ENCODE data around the gene LGI4.
"Not testable (repeated sequence)": the region's sequence is repeated elsewhere in the genome, so short reads cannot be mapped to it uniquely, and the experiment has no call there.

LGI4 gene

GRCh38 chr19:35105411-35106290, 29.2 kb downstream of the LGI4 start:
- DNase-seq = no peak

- DNase-seq = no peak
Observed at GRCh38 chr19:35105047-35105410, 29.8 kb downstream of the LGI4 start.

GRCh38 chr19:35104361-35104760, 30.5 kb downstream of the LGI4 start:
- no peak for DNase-seq

- DNase-seq = not testable (repeated sequence)
Observed at GRCh38 chr19:35103614-35104013, 31.2 kb downstream of the LGI4 start.

- not testable (repeated sequence) for DNase-seq
Observed at GRCh38 chr19:35101949-35102348, 32.9 kb downstream of the LGI4 start.

GRCh38 chr19:35100588-35101533, 34.0 kb downstream of the LGI4 start:
- no peak for DNase-seq

GRCh38 chr19:35099897-35100275, 35.0 kb downstream of the LGI4 start:
- DNase-seq = no peak

GRCh38 chr19:35099155-35099896, 35.5 kb downstream of the LGI4 start:
- DNase-seq = no peak

GRCh38 chr19:35098413-35099049, 36.3 kb downstream of the LGI4 start:
- DNase-seq = no peak

- no peak for DNase-seq
Observed at GRCh38 chr19:35095667-35096368, 39.0 kb downstream of the LGI4 start.

GRCh38 chr19:35094656-35095055, 40.2 kb downstream of the LGI4 start:
- DNase-seq = no peak

- no peak for DNase-seq
Observed at GRCh38 chr19:35093941-35094647, 40.8 kb downstream of the LGI4 start.

GRCh38 chr19:35093430-35093829, 41.4 kb downstream of the LGI4 start:
- DNase-seq = no peak

GRCh38 chr19:35090506-35091214, 44.2 kb downstream of the LGI4 start:
- no peak for DNase-seq

GRCh38 chr19:35090160-35090505, 44.7 kb downstream of the LGI4 start:
- DNase-seq = no peak

- no peak for DNase-seq
Observed at GRCh38 chr19:35089554-35089953, 45.3 kb downstream of the LGI4 start.

- no peak for DNase-seq
Observed at GRCh38 chr19:35088131-35088913, 46.5 kb downstream of the LGI4 start.

GRCh38 chr19:35087393-35087792, 47.5 kb downstream of the LGI4 start:
- DNase-seq = no peak

- no peak for DNase-seq
Observed at GRCh38 chr19:35086455-35086854, 48.4 kb downstream of the LGI4 start.

- DNase-seq = no peak
Observed at GRCh38 chr19:35085947-35086346, 48.9 kb downstream of the LGI4 start.
